GM12864 (cell line): ENCODE results near the gene SPEN.
"Not testable (repeated sequence)": the region's sequence is repeated elsewhere in the genome, so short reads cannot be mapped to it uniquely, and the experiment has no call there.

Experiments used
- DNase-seq: peaks from one replicate; pipeline ENCODE4 v3.0.0-alpha.2; 2011; ENCODE audit warnings: low read depth
- H3K4me3 ChIP-seq: 2 replicates; pipeline ENCODE4 v1.5.1; 2011; ENCODE audit warnings: mild to moderate bottlenecking, low read depth, low read length, control low read depth
- TF ChIP-seq, protein P1 (sequence below): IDR thresholded peaks from 2 replicates; pipeline ENCODE4 v1.5.1; 2011; ENCODE audit warnings: low read depth, mild to moderate bottlenecking, moderate library complexity, low read length, control low read depth, inconsistent platforms; ENCODE audit errors: missing control alignments

SPEN gene

DNA sequence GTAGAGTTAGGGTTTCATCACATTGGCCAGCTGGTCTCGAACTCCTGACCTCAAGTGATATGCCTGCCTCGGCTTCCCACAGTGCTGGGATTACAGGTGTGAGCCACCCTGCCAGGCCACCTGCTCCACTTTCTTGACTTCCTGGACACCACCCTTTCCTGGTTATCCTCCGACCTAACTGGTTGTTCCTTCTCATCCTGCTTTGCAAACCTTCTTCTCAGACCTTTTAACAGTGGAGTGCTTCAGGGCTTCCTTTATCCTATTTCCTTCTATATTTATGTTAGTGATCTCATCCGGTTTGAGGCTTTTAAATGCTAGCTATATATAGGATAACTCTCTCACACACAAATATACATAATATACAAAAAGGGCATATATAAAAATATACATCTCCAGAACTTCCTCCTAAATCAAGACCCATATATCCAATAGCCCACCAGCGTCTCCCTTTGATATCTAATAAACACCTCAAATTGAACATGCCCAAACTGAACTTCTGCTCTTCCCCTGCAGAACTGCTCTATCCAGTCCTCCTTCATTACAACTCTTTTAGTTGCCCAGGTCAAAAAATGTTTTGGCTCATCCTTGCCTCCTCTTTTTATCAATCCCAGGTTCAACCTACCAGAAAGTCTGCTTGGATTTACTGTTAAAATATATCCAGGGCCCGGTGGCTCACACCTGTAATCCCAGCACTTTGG lies 20.5 kb upstream of the SPEN start:
- TF ChIP-seq, protein P1, sequence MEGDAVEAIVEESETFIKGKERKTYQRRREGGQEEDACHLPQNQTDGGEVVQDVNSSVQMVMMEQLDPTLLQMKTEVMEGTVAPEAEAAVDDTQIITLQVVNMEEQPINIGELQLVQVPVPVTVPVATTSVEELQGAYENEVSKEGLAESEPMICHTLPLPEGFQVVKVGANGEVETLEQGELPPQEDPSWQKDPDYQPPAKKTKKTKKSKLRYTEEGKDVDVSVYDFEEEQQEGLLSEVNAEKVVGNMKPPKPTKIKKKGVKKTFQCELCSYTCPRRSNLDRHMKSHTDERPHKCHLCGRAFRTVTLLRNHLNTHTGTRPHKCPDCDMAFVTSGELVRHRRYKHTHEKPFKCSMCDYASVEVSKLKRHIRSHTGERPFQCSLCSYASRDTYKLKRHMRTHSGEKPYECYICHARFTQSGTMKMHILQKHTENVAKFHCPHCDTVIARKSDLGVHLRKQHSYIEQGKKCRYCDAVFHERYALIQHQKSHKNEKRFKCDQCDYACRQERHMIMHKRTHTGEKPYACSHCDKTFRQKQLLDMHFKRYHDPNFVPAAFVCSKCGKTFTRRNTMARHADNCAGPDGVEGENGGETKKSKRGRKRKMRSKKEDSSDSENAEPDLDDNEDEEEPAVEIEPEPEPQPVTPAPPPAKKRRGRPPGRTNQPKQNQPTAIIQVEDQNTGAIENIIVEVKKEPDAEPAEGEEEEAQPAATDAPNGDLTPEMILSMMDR = no peak
- H3K4me3 ChIP-seq = no peak overlapping the region
- DNase-seq = no peak

DNA sequence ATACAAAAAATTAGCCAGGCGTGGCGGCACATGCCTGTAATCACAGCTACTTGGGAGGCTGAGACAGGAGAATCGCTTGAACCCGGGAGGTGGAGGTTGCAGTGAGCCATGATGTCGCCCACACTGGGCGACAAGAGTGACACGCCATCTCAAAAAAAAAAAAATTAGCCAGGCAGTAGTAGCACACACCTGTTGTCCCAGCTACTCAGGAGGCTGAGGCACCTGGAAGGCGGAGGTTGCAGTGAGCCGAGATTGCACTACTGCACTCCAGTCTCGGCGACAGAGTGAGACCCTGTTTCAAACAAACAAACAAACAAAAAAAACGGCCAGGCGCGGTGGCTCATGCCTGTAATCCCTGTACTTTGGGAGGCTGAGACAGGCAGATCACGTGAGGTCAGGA lies 19.9 kb upstream of the SPEN start:
- not testable (repeated sequence) for H3K4me3 ChIP-seq, DNase-seq

DNA sequence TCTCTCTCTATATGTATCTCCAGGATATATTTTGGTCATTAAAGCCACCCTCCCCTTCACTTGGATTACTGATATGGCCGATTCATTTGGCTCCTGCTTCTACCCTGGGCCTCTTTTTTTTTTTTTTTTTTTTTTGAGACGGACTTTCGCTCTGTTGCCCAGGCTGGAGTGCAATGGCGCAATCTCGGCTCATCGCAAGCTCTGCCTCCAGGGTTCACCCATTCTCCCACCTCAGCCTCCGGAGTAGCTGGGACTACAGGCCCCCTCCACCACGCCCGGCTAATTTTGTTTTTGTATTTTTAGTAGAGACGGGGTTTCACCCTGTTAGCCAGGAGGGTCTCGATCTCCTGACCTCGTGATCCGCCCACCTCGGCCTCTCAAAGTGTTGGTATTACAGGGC lies 18.6 kb upstream of the SPEN start:
- DNase-seq, H3K4me3 ChIP-seq: not testable (repeated sequence)

DNA sequence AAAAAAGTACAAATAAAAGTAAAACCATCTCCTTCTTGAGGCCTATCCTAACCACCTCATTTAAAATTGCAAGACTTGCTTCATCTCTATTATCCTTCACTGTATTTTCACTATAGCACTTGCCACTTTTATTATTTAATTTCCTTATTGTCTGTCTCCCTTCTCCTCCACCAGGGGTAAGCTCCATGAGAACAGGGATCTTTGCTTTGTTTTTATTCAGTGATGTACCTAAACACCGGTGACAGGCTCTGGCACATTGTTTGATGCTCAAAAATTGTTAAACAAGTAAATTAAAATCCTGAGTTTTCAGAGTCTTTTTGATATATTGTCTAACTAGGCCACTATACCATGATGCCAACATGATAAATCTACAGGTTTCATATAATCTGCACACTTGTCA lies 17.2 kb upstream of the SPEN start:
- no peak overlapping the region for H3K4me3 ChIP-seq
- no peak for DNase-seq
- TF ChIP-seq, protein P1 = no peak

DNA sequence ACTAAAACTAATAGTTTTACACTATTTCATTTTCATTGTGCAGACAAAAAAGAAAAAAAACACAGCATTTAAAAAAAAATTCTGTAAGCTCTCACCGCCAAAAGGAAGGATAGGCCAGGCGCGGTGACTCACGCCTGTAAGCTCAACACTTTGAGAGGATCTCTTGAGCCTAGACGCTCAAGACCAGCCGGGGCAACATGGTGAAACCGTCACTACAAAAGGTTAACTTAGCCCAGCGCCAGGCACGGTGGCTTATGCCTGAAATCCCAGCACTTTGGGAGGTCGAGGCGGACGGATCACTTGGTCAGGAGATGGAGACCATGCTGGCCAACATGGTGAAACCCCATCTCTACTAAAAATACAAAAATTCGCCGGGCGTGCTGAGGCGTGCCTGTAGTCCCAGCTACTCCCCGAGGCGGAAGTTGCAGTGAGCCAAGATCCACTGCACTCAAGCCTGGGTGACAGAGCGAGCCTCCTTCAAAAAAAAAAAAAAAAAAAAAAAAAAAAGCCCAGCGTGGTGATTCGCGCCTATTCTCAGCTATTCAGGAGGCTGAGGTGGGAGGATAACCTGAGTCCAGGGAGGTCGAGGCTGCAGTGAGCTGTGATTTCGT lies 14.3 kb upstream of the SPEN start:
- TF ChIP-seq, protein P1 = no peak
- no peak for DNase-seq
- H3K4me3 ChIP-seq = peak overlapping the region; percentile 67

DNA sequence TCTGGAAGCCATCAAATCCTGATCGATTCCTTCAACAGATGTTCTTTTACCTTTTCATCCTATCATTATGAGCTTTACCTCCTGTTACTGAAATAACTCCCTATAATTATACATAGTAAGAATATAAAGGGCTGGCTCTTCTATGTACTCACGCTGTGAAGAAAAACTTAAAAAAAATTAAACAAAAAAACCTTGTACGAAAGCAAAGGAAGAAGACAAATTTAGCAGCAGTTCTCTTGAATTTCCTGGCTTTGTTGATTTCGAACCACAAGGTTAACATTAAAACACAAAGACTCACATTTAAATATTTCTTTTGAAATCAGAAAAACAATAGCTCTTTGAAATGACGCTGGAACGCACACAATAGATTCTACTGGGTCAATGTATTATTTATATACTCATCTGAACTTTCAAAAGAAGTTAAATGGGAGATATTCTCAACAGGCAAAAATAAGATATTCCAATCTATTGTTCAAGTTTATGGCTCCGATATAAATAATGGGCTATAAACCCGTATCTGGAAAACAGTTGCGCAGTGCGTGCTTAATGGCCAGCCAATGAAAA lies 13.6 kb upstream of the SPEN start:
- TF ChIP-seq, protein P1 = no peak
- peak overlapping the region; percentile 67 for H3K4me3 ChIP-seq
- no peak for DNase-seq

GRCh38 chr1:15834406-15835204 lies 12.9 kb upstream of the SPEN start:
- DNase-seq = peak; percentile 89
- H3K4me3 ChIP-seq = peak overlapping the region; percentile 67
- TF ChIP-seq, protein P1 = no peak
